Astrocyte (in vitro differentiated cells and primary cell): Measurements from ENCODE around the gene NOXO1.

Source experiments
- EZH2 ChIP-seq: IDR thresholded peaks from 2 replicates; pipeline ENCODE4 v1.6.1; 2012; ENCODE audit warnings: mild to moderate bottlenecking, low read length, inconsistent platforms; ENCODE audit not compliant: insufficient read depth
- TF ChIP-seq, protein P1 (sequence below): IDR thresholded peaks from 2 replicates; pipeline ENCODE4 v1.5.1; 2011; ENCODE audit warnings: low read depth, mild to moderate bottlenecking, inconsistent platforms, low read length, moderate library complexity; ENCODE audit not compliant: insufficient read depth

DNA sequence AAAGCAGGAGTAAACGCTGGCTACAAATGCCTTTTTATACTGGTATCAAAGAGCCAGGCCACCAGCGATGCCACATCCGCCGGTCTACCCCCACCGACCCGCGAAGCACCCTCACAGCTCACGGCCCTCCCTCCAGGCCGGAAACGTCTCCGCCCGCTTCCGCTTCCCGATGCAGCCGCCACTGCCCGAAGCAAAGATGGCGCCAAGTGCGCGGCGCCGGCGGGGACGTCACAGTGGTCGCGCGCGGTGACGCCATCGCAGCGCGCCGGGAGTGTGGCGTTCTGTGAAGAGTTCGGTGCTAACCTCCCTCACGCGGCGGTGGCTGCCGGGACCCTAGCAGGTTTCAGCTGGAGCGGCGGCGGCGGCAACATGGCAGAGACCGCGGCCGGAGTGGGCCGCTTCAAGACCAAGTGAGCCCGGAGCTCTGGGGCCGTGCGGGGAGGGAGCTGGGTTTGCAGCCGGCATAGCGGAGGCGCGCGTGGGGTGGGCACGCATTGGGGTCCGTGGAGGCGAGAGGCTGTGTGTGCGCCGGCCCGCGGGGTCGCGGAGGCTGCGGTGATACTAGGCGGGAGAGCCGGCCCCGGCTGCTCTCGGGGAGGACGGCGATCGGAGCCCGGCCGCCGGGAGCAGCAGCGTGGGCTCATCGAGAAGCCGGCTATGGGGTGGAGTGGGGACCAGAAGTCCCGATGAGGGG lies 9.3 kb downstream of the NOXO1 start, which contains the start of gene TBL3:
- TF ChIP-seq EZH2, result no peak
- TF ChIP-seq, protein P1, sequence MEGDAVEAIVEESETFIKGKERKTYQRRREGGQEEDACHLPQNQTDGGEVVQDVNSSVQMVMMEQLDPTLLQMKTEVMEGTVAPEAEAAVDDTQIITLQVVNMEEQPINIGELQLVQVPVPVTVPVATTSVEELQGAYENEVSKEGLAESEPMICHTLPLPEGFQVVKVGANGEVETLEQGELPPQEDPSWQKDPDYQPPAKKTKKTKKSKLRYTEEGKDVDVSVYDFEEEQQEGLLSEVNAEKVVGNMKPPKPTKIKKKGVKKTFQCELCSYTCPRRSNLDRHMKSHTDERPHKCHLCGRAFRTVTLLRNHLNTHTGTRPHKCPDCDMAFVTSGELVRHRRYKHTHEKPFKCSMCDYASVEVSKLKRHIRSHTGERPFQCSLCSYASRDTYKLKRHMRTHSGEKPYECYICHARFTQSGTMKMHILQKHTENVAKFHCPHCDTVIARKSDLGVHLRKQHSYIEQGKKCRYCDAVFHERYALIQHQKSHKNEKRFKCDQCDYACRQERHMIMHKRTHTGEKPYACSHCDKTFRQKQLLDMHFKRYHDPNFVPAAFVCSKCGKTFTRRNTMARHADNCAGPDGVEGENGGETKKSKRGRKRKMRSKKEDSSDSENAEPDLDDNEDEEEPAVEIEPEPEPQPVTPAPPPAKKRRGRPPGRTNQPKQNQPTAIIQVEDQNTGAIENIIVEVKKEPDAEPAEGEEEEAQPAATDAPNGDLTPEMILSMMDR, result no peak
